Measurements from ENCODE around the gene WHRN.

Gene WHRN

GRCh38 chr9:114505187-114506081, at the start of gene WHRN:
TSS of gene WHRN (minus strand) at chr9:114505473. CDS start at chr9:114504801, 672 bp downstream.
- in situ Hi-C loops (cut with MboI; ENCODE audit: low sequenced_read_pairs), result no loop called here

- in situ Hi-C loops (cut with MboI; ENCODE audit: low sequenced_read_pairs), result no loop called here
These were observed 47.9 kb upstream of the WHRN start for GRCh38 chr9:114553202-114553601.

GRCh38 chr9:114552706-114553105, 47.4 kb upstream of the WHRN start:
- in situ Hi-C loops (cut with MboI; ENCODE audit: low sequenced_read_pairs), result no loop called here

GRCh38 chr9:114551750-114552685, 46.7 kb upstream of the WHRN start:
- in situ Hi-C loops (cut with MboI; ENCODE audit: low sequenced_read_pairs), result no loop called here

- in situ Hi-C loops (cut with MboI; ENCODE audit: low sequenced_read_pairs), result no loop called here
These were observed 44.5 kb upstream of the WHRN start for GRCh38 chr9:114549697-114550330.

- in situ Hi-C loops (cut with MboI; ENCODE audit: low sequenced_read_pairs), result no loop called here
These were observed 41.6 kb upstream of the WHRN start for GRCh38 chr9:114546851-114547250.

- in situ Hi-C loops (cut with MboI; ENCODE audit: low sequenced_read_pairs), result no loop called here
These were observed 39.8 kb upstream of the WHRN start for GRCh38 chr9:114545055-114545454.

- in situ Hi-C loops (cut with MboI; ENCODE audit: low sequenced_read_pairs), result no loop called here
These were observed 34.6 kb upstream of the WHRN start for GRCh38 chr9:114539701-114540380.

- in situ Hi-C loops (cut with MboI; ENCODE audit: low sequenced_read_pairs), result no loop called here
These were observed 33.0 kb upstream of the WHRN start for GRCh38 chr9:114538241-114538640.

- in situ Hi-C loops (cut with MboI; ENCODE audit: low sequenced_read_pairs), result no loop called here
These were observed 27.4 kb upstream of the WHRN start for GRCh38 chr9:114532561-114533237.

- in situ Hi-C loops (cut with MboI; ENCODE audit: low sequenced_read_pairs), result no loop called here
These were observed 24.0 kb upstream of the WHRN start for GRCh38 chr9:114529285-114529684.

- in situ Hi-C loops (cut with MboI; ENCODE audit: low sequenced_read_pairs), result no loop called here
These were observed 21.5 kb upstream of the WHRN start for GRCh38 chr9:114526807-114527206.

GRCh38 chr9:114525513-114525912, 20.2 kb upstream of the WHRN start:
- in situ Hi-C loops (cut with MboI; ENCODE audit: low sequenced_read_pairs), result no loop called here

GRCh38 chr9:114524247-114524681, 19.0 kb upstream of the WHRN start:
- in situ Hi-C loops (cut with MboI; ENCODE audit: low sequenced_read_pairs), result no loop called here

- in situ Hi-C loops (cut with MboI; ENCODE audit: low sequenced_read_pairs), result no loop called here
These were observed 17.6 kb upstream of the WHRN start for GRCh38 chr9:114522847-114523246.

GRCh38 chr9:114522286-114522685, 17.0 kb upstream of the WHRN start:
- in situ Hi-C loops (cut with MboI; ENCODE audit: low sequenced_read_pairs), result no loop called here

GRCh38 chr9:114521846-114522245, 16.6 kb upstream of the WHRN start:
- in situ Hi-C loops (cut with MboI; ENCODE audit: low sequenced_read_pairs), result no loop called here

GRCh38 chr9:114518599-114519022, 13.3 kb upstream of the WHRN start:
- in situ Hi-C loops (cut with MboI; ENCODE audit: low sequenced_read_pairs), result no loop called here

GRCh38 chr9:114518120-114518519, 12.8 kb upstream of the WHRN start:
- in situ Hi-C loops (cut with MboI; ENCODE audit: low sequenced_read_pairs), result no loop called here

- in situ Hi-C loops (cut with MboI; ENCODE audit: low sequenced_read_pairs), result no loop called here
These were observed 11.6 kb upstream of the WHRN start for GRCh38 chr9:114516913-114517312.

Measured in hTERT RPE-1 (cell line).